HPDE6-E6E7 (cell line): ENCODE measurements around the gene P2RY10.
"Not testable (repeated sequence)": the region's sequence is repeated elsewhere in the genome, so short reads cannot be mapped to it uniquely, and the experiment has no call there.

Source experiments
- DNase-seq: peaks from one replicate; pipeline ENCODE4 v3.0.0; 2011; ENCODE audit warnings: missing footprints; ENCODE audit errors: extremely low spot score

The P2RY10 gene, protein sequence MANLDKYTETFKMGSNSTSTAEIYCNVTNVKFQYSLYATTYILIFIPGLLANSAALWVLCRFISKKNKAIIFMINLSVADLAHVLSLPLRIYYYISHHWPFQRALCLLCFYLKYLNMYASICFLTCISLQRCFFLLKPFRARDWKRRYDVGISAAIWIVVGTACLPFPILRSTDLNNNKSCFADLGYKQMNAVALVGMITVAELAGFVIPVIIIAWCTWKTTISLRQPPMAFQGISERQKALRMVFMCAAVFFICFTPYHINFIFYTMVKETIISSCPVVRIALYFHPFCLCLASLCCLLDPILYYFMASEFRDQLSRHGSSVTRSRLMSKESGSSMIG

DNA sequence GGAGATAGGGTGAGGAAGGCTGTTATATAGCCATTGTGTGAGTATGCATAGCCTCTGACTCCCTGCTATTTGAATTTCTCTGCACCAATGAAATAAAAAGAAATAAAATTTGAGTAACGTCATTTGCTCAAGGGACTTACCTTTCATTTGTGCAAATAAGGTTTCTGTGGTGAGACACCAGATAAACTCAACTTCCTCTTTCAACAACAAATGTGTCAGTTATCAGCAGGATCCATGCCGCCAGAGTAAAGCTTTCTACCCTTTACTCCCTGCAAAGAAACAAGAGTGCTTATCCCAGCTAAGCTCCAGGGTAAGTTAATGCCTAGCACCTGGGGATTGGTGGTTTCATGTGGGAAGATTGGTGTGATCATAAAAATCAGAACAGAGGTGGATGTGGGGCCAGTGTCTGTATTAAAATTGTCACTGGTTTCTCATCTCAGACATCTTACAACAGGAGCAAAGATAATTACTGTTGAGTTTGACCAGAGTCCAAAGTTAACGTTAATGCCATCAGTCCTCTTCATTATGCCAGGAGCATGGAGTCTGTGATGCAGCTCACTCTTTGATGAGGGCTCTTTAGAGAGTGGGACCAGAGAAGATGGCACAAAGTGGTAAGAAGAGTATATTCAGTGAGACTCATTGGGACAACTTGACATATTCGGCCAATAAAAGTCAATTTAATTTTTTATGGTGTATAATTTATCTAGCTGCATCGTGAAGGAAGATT lies at the start of gene P2RY10:
Gene P2RY10, plus strand, starts transcription at position 206 of the 727 bp plus-strand sequence. CDS start 15,130 bp downstream, outside the sequence.
- no peak for DNase-seq

GRCh38 chrX:78922754-78923153 lies 22.4 kb upstream of the P2RY10 start:
- no peak for DNase-seq

GRCh38 chrX:78923198-78924015 lies 21.8 kb upstream of the P2RY10 start:
- no peak for DNase-seq

DNA sequence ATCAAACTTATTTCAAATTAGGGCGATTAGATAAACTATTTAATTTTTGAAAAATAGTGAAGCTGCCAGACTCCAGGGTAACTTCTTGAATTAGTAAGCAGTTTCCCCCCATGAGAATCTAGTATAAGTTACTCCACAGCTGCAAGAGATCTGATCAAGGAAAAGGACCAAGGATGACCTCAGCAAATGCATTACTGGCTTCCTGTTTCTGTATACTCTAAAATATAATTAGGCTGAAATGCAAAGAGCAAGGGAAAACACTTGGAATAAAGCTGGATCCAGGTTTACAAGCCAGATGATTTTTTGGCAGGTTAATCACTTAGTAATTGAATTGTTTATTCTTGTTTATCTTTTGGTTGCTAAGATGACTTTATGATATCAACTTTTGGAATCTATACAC lies 13.4 kb upstream of the P2RY10 start:
- DNase-seq: no peak

GRCh38 chrX:78934866-78935265 lies 10.3 kb upstream of the P2RY10 start:
- no peak for DNase-seq

GRCh38 chrX:78944351-78944750 lies 840 bp upstream of the P2RY10 start:
- no peak for DNase-seq

- DNase-seq: no peak
Observed at GRCh38 chrX:78946178-78946931, 1.2 kb downstream of the P2RY10 start.

DNA sequence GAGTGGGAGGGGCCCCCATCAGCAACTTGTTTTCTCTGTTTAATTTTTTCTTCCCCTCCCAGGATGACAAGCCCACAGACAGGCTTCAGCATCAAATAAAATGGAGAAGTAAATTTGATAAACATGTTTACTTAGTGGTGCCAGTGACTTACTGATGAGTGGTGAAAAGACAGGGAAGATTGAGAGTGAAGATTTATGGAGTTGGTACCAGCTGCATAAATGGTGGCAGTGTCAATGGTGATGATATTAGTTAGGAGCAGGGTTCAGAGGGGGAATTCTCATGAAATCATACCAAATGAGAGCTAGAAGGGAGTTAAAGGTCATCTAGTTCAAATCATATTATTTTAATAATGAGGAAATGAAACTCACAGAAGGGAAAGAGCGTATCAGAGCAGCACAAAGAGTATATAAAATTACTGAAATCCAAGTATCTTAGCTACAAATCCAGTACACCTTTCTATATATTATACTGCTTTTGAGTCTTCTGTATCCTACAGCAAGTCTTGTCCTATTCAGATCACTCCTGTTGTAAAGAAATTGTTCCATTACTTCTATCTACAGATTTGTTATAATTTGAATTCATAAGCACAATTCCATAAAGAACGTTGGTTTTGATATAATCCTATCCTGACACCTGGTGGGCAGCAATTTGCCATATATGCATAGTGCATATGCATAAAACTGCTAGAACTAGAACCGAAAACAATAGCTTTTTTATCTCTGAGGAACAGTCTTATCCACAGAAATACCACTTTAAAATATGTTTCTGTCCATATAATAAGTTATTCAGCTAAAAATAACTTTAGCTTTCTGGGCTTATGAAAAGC lies 5.0 kb downstream of the P2RY10 start:
- DNase-seq: no peak

DNA sequence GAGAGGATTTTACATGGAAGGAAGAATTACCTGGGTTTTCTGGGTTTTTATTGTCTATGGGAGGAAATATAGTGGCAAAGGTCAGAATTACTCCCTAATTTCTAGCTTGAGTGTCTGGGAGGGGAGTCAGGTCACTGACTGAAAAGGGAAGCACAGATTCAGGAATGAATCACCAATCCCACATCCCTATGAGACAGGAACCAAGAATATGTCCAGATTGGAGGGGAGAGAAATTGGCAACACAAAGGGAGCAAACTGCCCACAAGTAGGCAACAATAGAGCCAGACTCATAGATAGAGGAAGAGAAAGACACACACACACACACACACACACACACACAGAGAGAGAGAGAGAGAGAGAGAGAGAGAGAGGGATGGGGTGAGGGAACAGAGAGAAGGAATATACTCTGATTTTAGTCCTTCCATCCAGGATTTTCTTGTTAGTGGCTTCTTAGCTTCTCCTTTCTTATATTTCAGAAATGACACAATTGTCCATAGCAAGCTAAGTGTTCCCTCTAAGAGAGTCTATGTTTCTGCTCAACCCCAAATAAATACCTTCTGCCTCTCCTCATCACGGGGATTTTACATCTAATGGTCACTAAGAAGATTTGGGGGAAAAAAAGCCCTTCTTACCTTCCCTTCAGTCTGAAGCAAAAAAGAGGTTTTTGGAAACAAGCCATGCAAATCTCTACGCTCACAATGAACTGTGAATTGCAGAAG lies 12.0 kb downstream of the P2RY10 start:
- no peak for DNase-seq

- DNase-seq: no peak
Observed at GRCh38 chrX:78957768-78958130, 12.6 kb downstream of the P2RY10 start.

DNA sequence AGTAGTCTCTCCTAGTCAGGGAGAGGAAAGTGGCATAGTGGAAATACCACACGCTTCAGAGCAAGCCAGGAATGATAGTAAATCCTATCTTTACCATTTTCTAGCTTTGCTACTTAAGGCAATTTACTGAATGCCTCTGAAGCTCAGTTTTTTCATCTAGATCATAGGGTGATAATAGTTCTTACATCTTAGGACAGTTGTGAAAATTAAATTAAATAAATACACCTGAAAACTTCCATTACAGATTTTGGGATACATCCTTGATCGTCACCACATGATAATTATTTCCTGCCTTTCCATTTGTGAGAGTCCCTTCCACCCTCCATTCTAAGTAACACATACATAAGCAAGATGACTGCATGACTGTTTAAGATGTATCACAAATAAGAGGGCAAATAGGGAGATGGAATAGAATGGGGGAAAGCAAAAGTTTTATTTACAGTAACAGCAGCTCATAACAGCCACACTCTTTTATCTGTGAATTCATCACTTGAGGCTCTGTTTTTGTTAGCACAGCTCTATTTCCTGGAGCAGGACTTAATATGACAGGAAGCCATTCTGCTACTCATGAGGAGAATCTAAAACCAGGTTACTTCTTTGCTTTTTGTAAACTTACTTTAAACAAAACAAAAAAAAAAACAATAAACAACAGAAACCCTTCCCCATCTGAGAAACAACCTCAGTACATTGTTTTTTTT lies 13.4 kb downstream of the P2RY10 start:
- DNase-seq: no peak

- DNase-seq: no peak
Observed at GRCh38 chrX:78960888-78961287, 15.7 kb downstream of the P2RY10 start.

DNA sequence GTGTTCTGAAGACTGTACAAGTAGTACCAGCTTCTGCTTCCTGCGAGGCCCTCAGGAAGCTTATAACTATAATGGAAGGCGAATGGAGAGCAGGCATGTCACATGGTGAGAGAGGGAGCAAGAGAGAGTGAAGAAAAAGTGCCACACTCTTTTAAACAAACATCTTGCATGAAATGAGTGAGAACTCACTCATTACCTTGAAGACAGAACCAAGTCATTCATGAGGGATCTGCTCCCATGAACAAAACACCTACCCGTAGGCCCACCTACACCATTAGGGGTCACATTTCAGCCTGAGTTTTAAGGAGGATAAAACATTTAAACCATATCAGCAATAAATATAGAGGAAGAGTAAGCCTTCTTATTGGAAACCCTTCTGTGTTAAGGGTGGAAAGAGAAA lies 19.4 kb downstream of the P2RY10 start:
- no peak for DNase-seq

- no peak for DNase-seq
Observed at GRCh38 chrX:78979789-78980464, 34.7 kb downstream of the P2RY10 start.

DNA sequence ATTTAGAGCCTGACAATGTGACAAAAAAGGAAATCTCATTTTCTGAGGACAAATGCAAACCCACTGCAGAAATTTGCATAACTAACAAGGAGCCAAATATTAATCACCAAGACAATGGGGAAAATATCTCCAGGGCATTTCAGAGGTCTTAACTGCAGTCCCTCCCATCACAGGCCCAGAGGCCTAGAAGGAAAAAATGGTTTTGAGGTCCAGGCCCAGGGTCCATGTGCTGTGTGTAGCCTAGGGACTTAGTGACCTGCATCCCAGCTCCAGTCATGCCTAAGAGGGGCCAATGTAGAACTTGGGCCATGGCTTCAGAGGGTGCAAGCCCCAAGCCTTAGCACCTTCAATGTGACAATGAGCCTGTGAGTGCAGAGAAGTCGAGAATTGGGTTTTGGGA lies 44.2 kb downstream of the P2RY10 start:
- DNase-seq: no peak

GRCh38 chrX:78997870-78998558 lies 52.8 kb downstream of the P2RY10 start:
- DNase-seq: no peak

DNA sequence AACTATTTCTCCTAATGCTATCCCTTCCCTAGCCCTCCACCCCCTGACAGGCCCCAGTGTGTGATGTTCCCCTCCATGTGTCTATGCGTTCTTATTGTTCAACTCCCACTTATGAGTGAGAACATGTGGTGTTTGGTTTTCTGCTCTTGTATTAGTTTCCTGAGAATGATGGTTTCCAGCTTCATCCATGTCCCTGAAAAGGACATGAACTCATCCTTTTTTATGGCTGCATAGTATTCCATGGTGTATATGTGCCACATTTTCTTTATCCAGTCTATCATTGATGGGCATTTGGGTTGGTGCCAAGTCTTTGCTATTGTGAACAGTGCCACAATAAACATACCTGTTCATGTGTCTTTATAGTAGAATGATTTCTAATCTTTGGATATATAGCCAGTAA lies 62.3 kb downstream of the P2RY10 start:
- not testable (repeated sequence) for DNase-seq
